DOHH2 (cell line): ENCODE data around the gene SUPT4H1.

Source experiments
- H3F3A ChIP-seq: fragments of 200-600 bp; sonication (generic), shearing (Covaris generic); 2 replicates; pipeline ENCODE4 v1.6.0; 2016; ENCODE audit warnings: antibody characterized with exemption, mild to moderate bottlenecking; ENCODE audit not compliant: control insufficient read depth, insufficient read depth
- H3K27ac ChIP-seq: fragments of 200-600 bp; sonication (generic); 2 replicates; pipeline ENCODE4 v1.5.1; 2014; ENCODE audit warnings: low read depth, mild to moderate bottlenecking, low read length, moderate library complexity
- H3K27me3 ChIP-seq: fragments of 200-600 bp; sonication (generic); 2 replicates; pipeline ENCODE4 v1.6.1; 2014; ENCODE audit warnings: mild to moderate bottlenecking, low read length, mixed read lengths; ENCODE audit not compliant: control insufficient read depth
- H3K36me3 ChIP-seq: fragments of 200-600 bp; sonication (generic); 2 replicates; pipeline ENCODE4 v1.6.1; 2014; ENCODE audit warnings: mild to moderate bottlenecking, low read length, moderate library complexity, mixed read lengths; ENCODE audit not compliant: control insufficient read depth
- H3K4me1 ChIP-seq: fragments of 200-600 bp; sonication (generic); 2 replicates; pipeline ENCODE4 v1.6.1; 2014; ENCODE audit warnings: mild to moderate bottlenecking, low read length, mixed read lengths; ENCODE audit not compliant: control insufficient read depth
- H3K4me2 ChIP-seq: fragments of 200-600 bp; sonication (generic); 2 replicates; pipeline ENCODE4 v1.6.0; 2014; ENCODE audit warnings: mild to moderate bottlenecking, low read length, moderate library complexity
- H3K4me3 ChIP-seq: fragments of 200-600 bp; sonication (generic); 2 replicates; pipeline ENCODE4 v1.5.1; 2014; ENCODE audit warnings: mild to moderate bottlenecking, low read length, mixed read lengths
- H3K79me2 ChIP-seq: fragments of 200-600 bp; sonication (generic); 2 replicates; pipeline ENCODE4 v1.6.1; 2014; ENCODE audit warnings: mild to moderate bottlenecking, low read length, mixed read lengths; ENCODE audit not compliant: control insufficient read depth
- H3K9me2 ChIP-seq: fragments of 200-600 bp; sonication (generic); replicated peaks from 2 replicates; pipeline ENCODE4 v1.6.1; 2014; ENCODE audit warnings: mild to moderate bottlenecking, low read length, mixed read lengths; ENCODE audit not compliant: control insufficient read depth
- H3K9me3 ChIP-seq: fragments of 200-600 bp; sonication (generic); 2 replicates; pipeline ENCODE4 v1.6.1; 2014; ENCODE audit warnings: antibody characterized with exemption, low read length, mixed read lengths; ENCODE audit not compliant: control insufficient read depth, insufficient read depth
- H4K20me1 ChIP-seq: fragments of 200-600 bp; sonication (generic); 2 replicates; pipeline ENCODE4 v1.6.0; 2014; ENCODE audit warnings: low read depth, mild to moderate bottlenecking, antibody characterized with exemption, low read length, moderate library complexity; ENCODE audit not compliant: control insufficient read depth, insufficient read depth
- CTCF ChIP-seq: fragments of 200-600 bp; sonication (generic); IDR thresholded peaks from one replicate; pipeline ENCODE4 v1.5.1; 2014; ENCODE audit warnings: antibody characterized with exemption, mild to moderate bottlenecking, low read depth, low read length; ENCODE audit not compliant: poor library complexity, severe bottlenecking
- EZH2phosphoT487 ChIP-seq: fragments of 200-600 bp; sonication (generic); IDR thresholded peaks from 2 replicates; pipeline ENCODE4 v1.6.1; 2017; ENCODE audit warnings: borderline replicate concordance, mild to moderate bottlenecking, antibody characterized with exemption, low read length, moderate library complexity, mixed read lengths

Gene SUPT4H1

GRCh38 chr17:58394534-58395223, 42.7 kb upstream of the SUPT4H1 start:
- Histone ChIP-seq H3K27ac (no peak overlapping the region), H3K27me3 (peaks cover 41% of the 10 kb centered on the region)

GRCh38 chr17:58391302-58391984, 39.4 kb upstream of the SUPT4H1 start:
- no peak overlapping the region for H3K4me2 ChIP-seq

More at GRCh38 chr17:58394534-58395223, 42.7 kb upstream of the SUPT4H1 start:
- Histone ChIP-seq H3K9me2 (no peaks in the 10 kb centered on the region), H4K20me1 (no peaks in the 10 kb centered on the region), H3K4me1 (no peaks in the 10 kb centered on the region), H3F3A (no peaks in the 10 kb centered on the region), H3K79me2 (no peaks in the 10 kb centered on the region), H3K36me3 (no peaks in the 10 kb centered on the region), H3K4me2 (no peak overlapping the region), H3K9me3 (no peaks in the 10 kb centered on the region), H3K4me3 (no peak overlapping the region)
- TF ChIP-seq CTCF: no peak
- no peak for TF ChIP-seq EZH2phosphoT487

GRCh38 chr17:58390884-58391283, 38.9 kb upstream of the SUPT4H1 start:
- Histone ChIP-seq H3K4me1 (no peaks in the 10 kb centered on the region), H4K20me1 (no peaks in the 10 kb centered on the region), H3K4me2 (no peak overlapping the region), H3K36me3 (no peaks in the 10 kb centered on the region), H3F3A (no peaks in the 10 kb centered on the region), H3K9me2 (no peaks in the 10 kb centered on the region), H3K27me3 (peaks cover 26% of the 10 kb centered on the region), H3K27ac (no peak overlapping the region), H3K9me3 (no peaks in the 10 kb centered on the region), H3K4me3 (no peak overlapping the region), H3K79me2 (no peaks in the 10 kb centered on the region)
- TF ChIP-seq CTCF (no peak), EZH2phosphoT487 (no peak)

More at GRCh38 chr17:58391302-58391984, 39.4 kb upstream of the SUPT4H1 start:
- Histone ChIP-seq H3K9me3 (no peaks in the 10 kb centered on the region), H3K79me2 (no peaks in the 10 kb centered on the region), H3K27me3 (peaks cover 30% of the 10 kb centered on the region), H3F3A (no peaks in the 10 kb centered on the region), H3K4me1 (no peaks in the 10 kb centered on the region), H4K20me1 (no peaks in the 10 kb centered on the region), H3K27ac (no peak overlapping the region), H3K9me2 (no peaks in the 10 kb centered on the region), H3K4me3 (no peak overlapping the region), H3K36me3 (no peaks in the 10 kb centered on the region)
- no peak for TF ChIP-seq EZH2phosphoT487
- TF ChIP-seq CTCF: no peak
